Measurements from ENCODE around the gene SESN1. TPM values are rescaled to one million over a fixed set of nuclear protein-coding genes. Genes with fewer than 3 reads are reported as not detected.
A peak's percentile ranks its signal among the peaks of the same experiment; 100 is the strongest.
"Not testable (repeated sequence)": the region's sequence is repeated elsewhere in the genome, so short reads cannot be mapped to it uniquely, and the experiment has no call there.

Gene SESN1
- total RNA-seq = 10 to 100 TPM; 23.5 to 42.6 (median 32.8) TPM
- long read RNA-seq, donor 1, transcript SESN1-202 (10 exons, 2,676 nt) = major isoform, 43 of 80 reads
- long read RNA-seq, donor 1, transcript SESN1-204 (10 exons, 3,509 nt) = minor isoform, 27 of 80 reads
- long read RNA-seq, donor 1, partial matches to known transcripts = 2 of 80 reads
- long read RNA-seq, donor 1, other reads (novel, unspliced or antisense) = 8 of 80 reads
- long read RNA-seq, donor 2, transcript SESN1-202 (10 exons, 2,676 nt) = major isoform, 6 of 11 reads
- long read RNA-seq, donor 2, partial matches to known transcripts = 2 of 11 reads
- long read RNA-seq, donor 2, other reads (novel, unspliced or antisense) = 3 of 11 reads

GRCh38 chr6:109094416-109095035, at the start of gene SESN1:
SESN1 (minus strand) TSS chr6:109094846; CDS start chr6:109094073, 773 bp downstream.
- Histone ChIP-seq H3K36me3 (ENCODE audit: low read depth) (no peaks in the 10 kb centered on the region), H3K4me1 (ENCODE audit: low read depth) (peaks cover 22% of the 10 kb centered on the region), H3K4me3 (peak within 1 kb of the TSS; percentile 38), H3K9me3 (no peaks in the 10 kb centered on the region)
- DNase-seq (peak; percentile 92 to 96 (median 95)), ATAC-seq (peak; percentile 88)
- TF ChIP-seq CTCF (IDR thresholded peaks at IDR 0.05) = no peak
- intact Hi-C loops (cut with DNase I, micrococcal nuclease) = loop anchor here in 1 of 2 donors (5.0 kb wide), 1 partner anchor 293 kb away; no protein-coding TSS in a partner anchor

- ATAC-seq (no peak), DNase-seq (no peak)
- intact Hi-C loops (cut with DNase I, micrococcal nuclease) = no loop called here
- Histone ChIP-seq H3K36me3 (ENCODE audit: low read depth) (no peaks in the 10 kb centered on the region), H3K9me3 (peaks cover 4% of the 10 kb centered on the region), H3K4me1 (ENCODE audit: low read depth) (no peaks in the 10 kb centered on the region), H3K4me3 (no peak overlapping the region)
- no peak for TF ChIP-seq CTCF (IDR thresholded peaks at IDR 0.05)
Observed at GRCh38 chr6:109143191-109143590, 48.5 kb upstream of the SESN1 start.

GRCh38 chr6:109142067-109142466, 47.4 kb upstream of the SESN1 start:
- H3K4me3 ChIP-seq; H3K4me1 ChIP-seq (ENCODE audit: low read depth); DNase-seq; H3K36me3 ChIP-seq (ENCODE audit: low read depth); ATAC-seq; H3K9me3 ChIP-seq; intact Hi-C loops (cut with DNase I, micrococcal nuclease): not testable (repeated sequence)

- Histone ChIP-seq H3K4me3 (no peak overlapping the region), H3K4me1 (ENCODE audit: low read depth) (no peaks in the 10 kb centered on the region), H3K36me3 (ENCODE audit: low read depth) (no peaks in the 10 kb centered on the region), H3K9me3 (peaks cover 4% of the 10 kb centered on the region)
- ATAC-seq (no peak), DNase-seq (no peak)
- no peak for TF ChIP-seq CTCF (IDR thresholded peaks at IDR 0.05)
- intact Hi-C loops (cut with DNase I, micrococcal nuclease) = no loop called here
Observed at GRCh38 chr6:109139109-109139508, 44.5 kb upstream of the SESN1 start.

- H3K9me3 ChIP-seq; ATAC-seq; intact Hi-C loops (cut with DNase I, micrococcal nuclease); H3K4me3 ChIP-seq; H3K4me1 ChIP-seq (ENCODE audit: low read depth); DNase-seq; H3K36me3 ChIP-seq (ENCODE audit: low read depth): not testable (repeated sequence)
Observed at GRCh38 chr6:109136530-109136929, 41.9 kb upstream of the SESN1 start.

GRCh38 chr6:109136039-109136438, 41.4 kb upstream of the SESN1 start:
- H3K9me3 ChIP-seq; H3K36me3 ChIP-seq (ENCODE audit: low read depth); intact Hi-C loops (cut with DNase I, micrococcal nuclease); H3K4me1 ChIP-seq (ENCODE audit: low read depth); H3K4me3 ChIP-seq; DNase-seq; ATAC-seq: not testable (repeated sequence)

- H3K9me3 ChIP-seq; intact Hi-C loops (cut with DNase I, micrococcal nuclease); H3K36me3 ChIP-seq (ENCODE audit: low read depth); H3K4me1 ChIP-seq (ENCODE audit: low read depth); DNase-seq; H3K4me3 ChIP-seq; ATAC-seq: not testable (repeated sequence)
Observed at GRCh38 chr6:109135600-109135999, 41.0 kb upstream of the SESN1 start.

All from mucosa of descending colon (tissue), 3 donors.